Smooth muscle cell (in vitro differentiated cells): ENCODE data around the gene LIMD2. TPM values are rescaled to one million over a fixed set of nuclear protein-coding genes. Genes with fewer than 3 reads are reported as not detected.
A peak's percentile ranks its signal among the peaks of the same experiment; 100 is the strongest.

Experiments
- DNase-seq: peaks from one replicate; lab custom pipeline; 2025; ENCODE audit not compliant: unreplicated experiment; lab: John Stamatoyannopoulos, UW
- H2AFZ ChIP-seq: fragments of 200-600 bp; sonication (generic); 2 replicates; pipeline ENCODE4 v1.6.0; 2016; ENCODE audit warnings: antibody characterized with exemption, low read depth, mild to moderate bottlenecking
- H3F3A ChIP-seq: fragments of 200-600 bp; sonication (generic); 2 replicates; pipeline ENCODE4 v1.6.0; 2017; ENCODE audit warnings: antibody characterized with exemption, low read depth
- H3K27ac ChIP-seq: fragments of 200-600 bp; sonication (generic); 2 replicates; pipeline ENCODE4 v1.5.1; 2016; ENCODE audit warnings: low read depth, mild to moderate bottlenecking
- H3K27me3 ChIP-seq: fragments of 200-600 bp; sonication (generic); 2 replicates; pipeline ENCODE4 v1.6.1; 2016; ENCODE audit warnings: low read depth, mild to moderate bottlenecking
- H3K36me3 ChIP-seq: fragments of 200-600 bp; sonication (generic); 2 replicates; pipeline ENCODE4 v1.5.1; 2016; ENCODE audit warnings: low read depth
- H3K4me1 ChIP-seq: fragments of 200-600 bp; sonication (generic); 2 replicates; pipeline ENCODE4 v1.5.1; 2016; ENCODE audit warnings: low read depth
- H3K4me2 ChIP-seq: fragments of 200-600 bp; sonication (generic); 2 replicates; pipeline ENCODE4 v1.6.0; 2016; ENCODE audit warnings: mild to moderate bottlenecking
- H3K4me3 ChIP-seq: fragments of 200-600 bp; sonication (generic); 2 replicates; pipeline ENCODE4 v1.5.1; 2016; ENCODE audit warnings: mild to moderate bottlenecking
- H3K79me2 ChIP-seq: fragments of 200-600 bp; sonication (generic); 2 replicates; pipeline ENCODE4 v1.6.0; 2016; ENCODE audit warnings: low read depth, mild to moderate bottlenecking
- H3K9ac ChIP-seq: fragments of 200-600 bp; sonication (generic); 2 replicates; pipeline ENCODE4 v1.6.0; 2016; ENCODE audit warnings: low read depth
- H3K9me3 ChIP-seq: fragments of 200-600 bp; sonication (generic); replicated peaks from 2 replicates; pipeline ENCODE4 v1.5.1; 2016; ENCODE audit warnings: low read depth
- H4K20me1 ChIP-seq: fragments of 200-600 bp; sonication (generic); 2 replicates; pipeline ENCODE4 v1.6.0; 2016; ENCODE audit warnings: low read depth
- WGBS: methylation state at CpG from one replicate; pipeline ENCODE4 v1.1.7; 2016; ENCODE audit warnings: low lambda C conversion rate; 5-methylcytosine and 5-hydroxymethylcytosine counted together
- polyA plus RNA-seq: library from polyadenylated mRNA; unstranded; fragments of >200 nt; fragmentation: Nextera tagmentation; extraction: Ambion mirVana; gene quantifications from 2 replicates; pipeline ENCODE4 v1.2.1, GENCODE V29; 2016
- total RNA-seq: library from RNA; depleted of rRNA; stranded (reverse); fragments of >200 nt; gene quantifications from 2 replicates; pipeline ENCODE4 v1.2.3, GENCODE V29; 2014
- TF ChIP-seq, protein P1 (sequence below): fragments of 200-600 bp; sonication (generic); IDR thresholded peaks from 2 replicates; pipeline ENCODE4 v1.5.1; 2017; ENCODE audit warnings: borderline replicate concordance, mild to moderate bottlenecking, antibody characterized with exemption; ENCODE audit not compliant: insufficient read depth, poor library complexity, severe bottlenecking

LIMD2 gene
- total and polyA plus RNA-seq, 2 experiments from 2014 or later, result 40.7 to 124 TPM

DNA sequence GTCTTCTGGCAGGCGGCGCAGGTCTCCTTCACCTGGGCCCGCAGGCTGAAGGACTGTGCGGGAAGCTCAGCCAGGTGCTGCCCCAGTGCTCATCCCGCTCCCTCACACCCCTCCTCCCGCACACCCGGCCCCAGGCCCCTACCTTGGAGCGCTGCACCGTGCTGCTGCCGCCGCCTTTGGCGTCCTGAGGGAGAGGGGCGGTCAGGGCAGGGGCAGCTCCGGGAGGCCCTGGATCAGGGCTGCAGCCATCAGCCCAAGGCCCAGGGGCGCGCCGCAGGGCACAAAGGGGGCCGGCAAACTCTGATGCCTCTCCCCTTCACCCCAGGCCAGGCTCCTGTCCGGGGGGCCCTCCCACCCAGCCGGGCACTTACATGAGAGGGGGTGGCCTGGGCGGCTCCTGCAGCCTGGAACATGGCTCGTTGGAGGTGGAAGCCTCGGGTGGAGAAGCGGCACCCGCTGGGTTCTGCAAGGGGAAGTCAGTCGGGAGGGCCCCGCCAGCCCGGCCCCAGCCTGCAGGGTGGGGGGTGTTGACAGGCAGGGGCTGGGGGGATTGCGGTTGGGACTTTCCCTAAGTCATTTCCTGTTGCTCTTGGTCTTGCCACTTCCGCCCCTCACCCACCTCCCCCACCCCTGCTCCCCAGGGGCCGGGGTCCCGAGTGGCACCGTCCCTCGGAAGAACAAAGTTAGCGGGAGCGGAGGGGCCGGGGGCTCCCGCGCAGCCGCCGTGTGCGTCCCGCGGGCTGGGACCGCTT, 863 bp downstream of the LIMD2 start:
- Histone ChIP-seq H3K4me1 (peaks cover 13% of the 10 kb centered on the region), H3K9ac (peak overlapping the region; percentile 39), H3F3A (no peaks in the 10 kb centered on the region), H4K20me1 (peaks cover 20% of the 10 kb centered on the region), H3K27ac (peak overlapping the region; percentile 15), H3K9me3 (no peaks in the 10 kb centered on the region), H3K27me3 (no peaks in the 10 kb centered on the region), H3K4me2 (peak overlapping the region; percentile 95), H3K36me3 (no peaks in the 10 kb centered on the region), H3K79me2 (no peaks in the 10 kb centered on the region), H2AFZ (no peak overlapping the region), H3K4me3 (peak overlapping the region; percentile 65)
- 9% methylated on average over 25 of the region's 45 CpGs for whole genome bisulfite sequencing
- TF ChIP-seq, protein P1, sequence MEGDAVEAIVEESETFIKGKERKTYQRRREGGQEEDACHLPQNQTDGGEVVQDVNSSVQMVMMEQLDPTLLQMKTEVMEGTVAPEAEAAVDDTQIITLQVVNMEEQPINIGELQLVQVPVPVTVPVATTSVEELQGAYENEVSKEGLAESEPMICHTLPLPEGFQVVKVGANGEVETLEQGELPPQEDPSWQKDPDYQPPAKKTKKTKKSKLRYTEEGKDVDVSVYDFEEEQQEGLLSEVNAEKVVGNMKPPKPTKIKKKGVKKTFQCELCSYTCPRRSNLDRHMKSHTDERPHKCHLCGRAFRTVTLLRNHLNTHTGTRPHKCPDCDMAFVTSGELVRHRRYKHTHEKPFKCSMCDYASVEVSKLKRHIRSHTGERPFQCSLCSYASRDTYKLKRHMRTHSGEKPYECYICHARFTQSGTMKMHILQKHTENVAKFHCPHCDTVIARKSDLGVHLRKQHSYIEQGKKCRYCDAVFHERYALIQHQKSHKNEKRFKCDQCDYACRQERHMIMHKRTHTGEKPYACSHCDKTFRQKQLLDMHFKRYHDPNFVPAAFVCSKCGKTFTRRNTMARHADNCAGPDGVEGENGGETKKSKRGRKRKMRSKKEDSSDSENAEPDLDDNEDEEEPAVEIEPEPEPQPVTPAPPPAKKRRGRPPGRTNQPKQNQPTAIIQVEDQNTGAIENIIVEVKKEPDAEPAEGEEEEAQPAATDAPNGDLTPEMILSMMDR, result no peak
- no peak for DNase-seq

DNA sequence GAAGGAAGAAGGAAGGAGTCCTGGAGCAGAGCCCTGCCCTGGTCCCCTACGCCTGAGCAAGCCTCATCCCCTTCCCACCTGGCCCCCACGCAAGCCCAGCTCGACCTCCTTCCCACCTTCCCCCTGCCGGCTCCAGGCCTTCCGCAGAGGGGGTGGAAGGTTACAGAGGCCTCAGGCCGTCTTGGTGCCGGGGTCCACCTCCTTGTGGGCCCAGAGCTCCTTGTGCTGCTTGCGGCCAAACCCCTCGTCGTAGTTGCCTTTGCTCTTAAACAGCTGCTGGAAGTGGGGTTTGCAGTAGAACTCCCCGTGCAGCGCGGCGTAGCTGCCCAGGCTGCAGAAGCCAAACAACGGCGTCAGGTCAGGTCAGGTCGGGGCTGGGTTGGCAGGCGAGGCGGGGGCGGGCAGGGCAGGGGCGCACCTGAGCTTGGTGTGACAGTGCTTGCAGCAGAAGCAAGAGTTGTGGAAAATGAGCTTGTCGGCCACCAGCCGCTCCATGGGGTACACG, 1.5 kb downstream of the LIMD2 start:
- Histone ChIP-seq H3F3A (no peaks in the 10 kb centered on the region), H4K20me1 (peaks cover 20% of the 10 kb centered on the region), H3K79me2 (no peaks in the 10 kb centered on the region), H3K9me3 (no peaks in the 10 kb centered on the region), H3K27ac (no peak overlapping the region), H3K36me3 (no peaks in the 10 kb centered on the region), H3K4me3 (peak overlapping the region; percentile 65), H3K4me2 (peak overlapping the region; percentile 95), H3K27me3 (no peaks in the 10 kb centered on the region), H3K9ac (no peak overlapping the region), H3K4me1 (peaks cover 13% of the 10 kb centered on the region), H2AFZ (no peak overlapping the region)
- no peak for DNase-seq
- TF ChIP-seq, protein P1, result no peak
- 60% methylated on average over 23 of the region's 24 CpGs for WGBS

DNA sequence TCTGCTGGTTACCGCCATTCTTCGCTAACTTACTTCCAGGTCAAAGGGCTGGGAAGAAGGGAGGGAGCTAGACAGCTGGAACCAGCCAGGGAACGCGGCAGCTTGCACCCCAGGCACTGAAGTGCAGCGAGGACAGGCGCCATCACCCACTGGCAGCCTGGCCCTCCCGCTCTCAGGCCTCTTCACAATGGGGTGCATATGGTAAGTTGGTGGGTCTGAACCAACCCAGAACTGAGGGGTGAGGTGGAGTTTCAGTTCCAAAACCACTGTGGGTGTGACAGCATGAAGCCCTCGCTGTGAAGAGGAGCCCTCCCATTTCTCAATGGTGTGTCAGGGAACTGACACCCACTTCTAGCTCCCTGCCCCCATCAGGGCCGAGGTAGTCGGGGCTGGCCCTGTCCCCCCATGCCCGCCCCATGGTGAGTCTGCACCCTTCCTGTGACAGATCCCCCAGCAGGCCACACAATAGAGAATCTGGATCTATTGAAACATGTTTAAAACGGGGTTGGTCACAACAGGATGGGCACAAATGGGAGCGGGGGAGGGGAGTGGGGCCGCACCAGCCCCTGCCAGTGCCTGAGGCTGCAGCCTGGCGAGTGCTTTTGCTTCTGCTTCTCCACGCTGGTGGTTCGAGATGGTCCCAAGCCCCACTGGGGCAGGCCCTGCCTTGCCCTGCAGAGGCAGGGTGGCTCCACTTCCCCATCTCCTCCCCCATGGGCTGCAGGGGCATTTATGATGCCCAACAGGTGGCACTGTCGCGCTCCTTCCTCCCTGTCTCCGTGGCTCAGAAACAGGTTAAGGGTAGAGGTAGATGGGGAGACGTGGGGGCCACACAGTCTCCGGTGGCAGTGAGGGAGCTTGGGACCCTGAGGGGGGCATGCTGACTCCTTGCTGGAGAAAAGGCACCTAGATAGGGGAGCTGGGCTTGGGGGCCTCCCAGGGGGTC, 2.3 kb downstream of the LIMD2 start:
- Histone ChIP-seq H3K4me3 (no peak overlapping the region), H3K4me1 (peaks cover 13% of the 10 kb centered on the region), H3K27ac (no peak overlapping the region), H3K9ac (no peak overlapping the region), H4K20me1 (peaks cover 20% of the 10 kb centered on the region), H3K79me2 (no peaks in the 10 kb centered on the region), H2AFZ (no peak overlapping the region), H3K27me3 (no peaks in the 10 kb centered on the region), H3K36me3 (no peaks in the 10 kb centered on the region), H3F3A (no peaks in the 10 kb centered on the region), H3K9me3 (no peaks in the 10 kb centered on the region), H3K4me2 (peak overlapping the region; percentile 95)
- 88% methylated on average over 22 of the region's 22 CpGs for WGBS
- DNase-seq, result no peak
- TF ChIP-seq, protein P1, result peak; percentile 31
